Gastroesophageal sphincter (tissue), 3 donors: Measurements from ENCODE around the gene KPNA4.

Experiments used
- CTCF ChIP-seq, 4 experiments: fragments of 200-600 bp in 2 of 4; fragments of 450-650 bp in 2 of 4; sonication (generic) in 1 of 4; IDR thresholded peaks; one replicate each; pipeline ENCODE4 v1.5.1; 2017 to 2019; ENCODE audit warnings: antibody characterized with exemption in 4 of 4, mild to moderate bottlenecking in 2 of 4, moderate library complexity in 2 of 4
- POLR2A ChIP-seq, 2 donors: fragments of 450-650 bp; IDR thresholded peaks; one replicate each; pipeline ENCODE4 v1.6.1; 2017; ENCODE audit warnings: antibody characterized with exemption in 2 of 2, mild to moderate bottlenecking in 2 of 2, moderate library complexity in 1 of 2
- POLR2AphosphoS5 ChIP-seq: sonication (generic); formaldehyde crosslinking; IDR thresholded peaks from one replicate; pipeline ENCODE4 v1.6.1; 2017; ENCODE audit warnings: antibody characterized with exemption

DNA sequence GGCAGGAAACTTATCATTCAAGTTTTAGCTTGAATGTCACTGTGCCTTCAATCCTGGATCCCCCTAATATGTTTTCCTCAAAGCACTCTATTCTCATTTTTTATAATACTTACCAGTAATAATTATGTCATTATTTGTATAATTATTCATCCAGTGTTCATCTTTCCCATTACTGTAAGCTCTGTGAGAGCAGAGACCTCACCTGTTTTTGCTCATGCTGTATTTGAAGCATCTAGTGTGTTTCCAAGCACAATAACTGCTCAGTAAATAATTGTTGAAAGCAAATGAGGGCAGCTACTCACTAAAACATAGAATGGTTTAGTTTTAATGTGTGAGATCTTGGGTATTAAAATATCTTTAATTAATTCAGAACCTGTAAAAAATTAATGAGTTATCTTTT is 36.9 kb upstream of the KPNA4 start:
- TF ChIP-seq CTCF (IDR thresholded peaks at IDR 0.05) = no peak
- TF ChIP-seq POLR2A (IDR thresholded peaks at IDR 0.05) = no peak
- no peak for TF ChIP-seq POLR2AphosphoS5
